Measurements from ENCODE around the gene SEMA4D.

Gene SEMA4D

GRCh38 chr9:89432986-89433530 is 64.9 kb downstream of the SEMA4D start:
- Histone ChIP-seq H3K4me2 (ENCODE audit: low read length) (no peak overlapping the region), H3K9me3 (ENCODE audit: insufficient read depth, low read length) (no peaks in the 10 kb centered on the region), H3K9ac (ENCODE audit: low read length) (no peak overlapping the region), H3K4me3 (ENCODE audit: low read length) (no peak overlapping the region), H3K27ac (ENCODE audit: low read length) (no peak overlapping the region), H3K4me1 (ENCODE audit: low read length) (peaks cover 8% of the 10 kb centered on the region), H3K79me2 (ENCODE audit: low read length) (no peaks in the 10 kb centered on the region), H3K36me3 (replicated peaks; ENCODE audit: low read depth, low read length) (no peaks in the 10 kb centered on the region), H4K20me1 (ENCODE audit: insufficient read depth, low read length) (peaks cover 8% of the 10 kb centered on the region), H2AFZ (ENCODE audit: low read depth, low read length) (no peak overlapping the region), H3K27me3 (ENCODE audit: low read depth, low read length) (no peaks in the 10 kb centered on the region)
- no peak for TF ChIP-seq CTCF (IDR thresholded peaks at IDR 0.05; ENCODE audit: low read depth, low read length)
- no peak for TF ChIP-seq EZH2phosphoT487 (IDR thresholded peaks at IDR 0.05; ENCODE audit: low read depth)

GRCh38 chr9:89431930-89432725 is 65.8 kb downstream of the SEMA4D start:
- no peaks in the 10 kb centered on the region for H3K27me3 ChIP-seq (ENCODE audit: low read depth, low read length)
- H4K20me1 ChIP-seq (ENCODE audit: insufficient read depth, low read length): peaks cover 8% of the 10 kb centered on the region
- H3K79me2 ChIP-seq (ENCODE audit: low read length): no peaks in the 10 kb centered on the region
- peaks cover 8% of the 10 kb centered on the region for H3K4me1 ChIP-seq (ENCODE audit: low read length)
- H3K4me2 ChIP-seq (ENCODE audit: low read length): no peak overlapping the region
- no peak overlapping the region for H3K4me3 ChIP-seq (ENCODE audit: low read length)
- no peak for TF ChIP-seq CTCF (IDR thresholded peaks at IDR 0.05; ENCODE audit: low read depth, low read length)
- no peak overlapping the region for H3K27ac ChIP-seq (ENCODE audit: low read length)
- H3K9ac ChIP-seq (ENCODE audit: low read length): no peak overlapping the region
- H3K9me3 ChIP-seq (ENCODE audit: insufficient read depth, low read length): no peaks in the 10 kb centered on the region
- no peaks in the 10 kb centered on the region for H3K36me3 ChIP-seq (replicated peaks; ENCODE audit: low read depth, low read length)
- H2AFZ ChIP-seq (ENCODE audit: low read depth, low read length): no peak overlapping the region

GRCh38 chr9:89430995-89431394 is 66.9 kb downstream of the SEMA4D start:
- Histone ChIP-seq H2AFZ (ENCODE audit: low read depth, low read length) (no peak overlapping the region), H3K9me3 (ENCODE audit: insufficient read depth, low read length) (no peaks in the 10 kb centered on the region), H3K9ac (ENCODE audit: low read length) (no peak overlapping the region), H3K4me1 (ENCODE audit: low read length) (peaks cover 8% of the 10 kb centered on the region), H4K20me1 (ENCODE audit: insufficient read depth, low read length) (peaks cover 8% of the 10 kb centered on the region), H3K4me2 (ENCODE audit: low read length) (no peak overlapping the region), H3K79me2 (ENCODE audit: low read length) (no peaks in the 10 kb centered on the region), H3K27ac (ENCODE audit: low read length) (no peak overlapping the region), H3K27me3 (ENCODE audit: low read depth, low read length) (no peaks in the 10 kb centered on the region), H3K4me3 (ENCODE audit: low read length) (no peak overlapping the region), H3K36me3 (replicated peaks; ENCODE audit: low read depth, low read length) (no peaks in the 10 kb centered on the region)
- TF ChIP-seq EZH2phosphoT487 (IDR thresholded peaks at IDR 0.05; ENCODE audit: low read depth) (no peak), CTCF (IDR thresholded peaks at IDR 0.05; ENCODE audit: low read depth, low read length) (no peak)

- H3K9me3 ChIP-seq (ENCODE audit: insufficient read depth, low read length): no peaks in the 10 kb centered on the region
- H2AFZ ChIP-seq (ENCODE audit: low read depth, low read length): no peak overlapping the region
- no peaks in the 10 kb centered on the region for H3K4me1 ChIP-seq (ENCODE audit: low read length)
- no peak overlapping the region for H3K9ac ChIP-seq (ENCODE audit: low read length)
- no peak overlapping the region for H3K4me2 ChIP-seq (ENCODE audit: low read length)
- no peaks in the 10 kb centered on the region for H3K79me2 ChIP-seq (ENCODE audit: low read length)
- H3K27ac ChIP-seq (ENCODE audit: low read length): no peak overlapping the region
- H3K27me3 ChIP-seq (ENCODE audit: low read depth, low read length): no peaks in the 10 kb centered on the region
- no peak overlapping the region for H3K4me3 ChIP-seq (ENCODE audit: low read length)
- H4K20me1 ChIP-seq (ENCODE audit: insufficient read depth, low read length): no peaks in the 10 kb centered on the region; the same call in 1 of the 2 replicates
- TF ChIP-seq EZH2phosphoT487 (IDR thresholded peaks at IDR 0.05; ENCODE audit: low read depth): no peak
- peak; percentile 61 for TF ChIP-seq CTCF (IDR thresholded peaks at IDR 0.05; ENCODE audit: low read depth, low read length)
- H3K36me3 ChIP-seq (replicated peaks; ENCODE audit: low read depth, low read length): no peaks in the 10 kb centered on the region
These were observed 68.7 kb downstream of the SEMA4D start for GRCh38 chr9:89428901-89429890.
